GM18526 (cell line): ENCODE data around the gene LCE1E.

Experiments
- POLR2A ChIP-seq: IDR thresholded peaks from 3 replicates; pipeline ENCODE4 v1.6.1; 2011; ENCODE audit not compliant: insufficient read length; ENCODE audit errors: extremely low read depth

Gene LCE1E

DNA sequence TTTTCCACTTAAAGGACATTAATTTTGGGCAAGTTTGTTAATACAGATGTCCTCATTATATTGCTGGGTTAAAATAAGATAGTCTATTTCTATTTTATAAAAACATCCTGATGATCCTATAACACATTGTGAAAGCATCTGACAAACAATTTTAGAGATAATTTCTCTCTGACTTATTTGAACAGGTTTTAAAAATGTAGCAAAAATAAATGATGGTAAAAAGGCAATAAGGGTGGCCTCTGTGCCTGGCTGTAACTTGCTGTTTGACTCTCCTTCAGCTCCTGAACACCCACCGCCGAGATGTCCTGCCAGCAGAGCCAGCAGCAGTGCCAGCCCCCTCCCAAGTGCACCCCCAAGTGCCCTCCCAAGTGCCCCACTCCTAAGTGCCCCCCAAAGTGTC lies 41.1 kb downstream of the LCE1E start, which contains the start of gene LCE1A:
Gene LCE1A (plus strand): TSS at position 301 of the 400 bp plus-strand sequence. CDS start 0 bp downstream, at position 301.
- no peak for TF ChIP-seq POLR2A

DNA sequence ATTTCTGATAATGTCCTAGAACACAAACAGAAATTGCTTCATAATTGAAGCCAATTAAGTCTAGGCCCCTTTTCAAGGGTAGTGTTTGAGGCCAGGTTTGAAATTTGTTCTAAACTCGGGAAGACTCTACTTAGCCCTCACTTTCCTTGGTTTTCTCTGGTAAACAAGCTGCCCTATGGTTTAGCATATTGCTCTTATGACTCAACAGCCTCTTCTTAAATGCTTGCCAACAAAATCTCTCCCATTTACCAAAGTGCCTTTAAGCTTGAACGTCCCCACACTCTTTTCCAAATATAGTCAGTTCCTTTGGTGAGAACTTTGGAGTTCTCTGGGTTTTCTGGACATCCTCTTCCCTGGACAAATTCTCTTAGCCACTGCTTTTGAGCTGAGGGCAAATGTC lies 50.8 kb downstream of the LCE1E start:
- TF ChIP-seq POLR2A = no peak
